GM21526 (cell line): ENCODE data around the gene AGAP2.
"Not testable (repeated sequence)": the region's sequence is repeated elsewhere in the genome, so short reads cannot be mapped to it uniquely, and the experiment has no call there.

Source experiments
- ATAC-seq: cut with Tn5 transposase; IDR thresholded peaks from one replicate; pipeline ENCODE4 v1.9.1; 2021; ENCODE audit warnings: moderate library complexity; ENCODE audit not compliant: unreplicated experiment, low FRiP score

AGAP2 gene

GRCh38 chr12:57707250-57707649, 31.3 kb downstream of the AGAP2 start:
- ATAC-seq: no peak

- no peak for ATAC-seq
These were observed 38.2 kb downstream of the AGAP2 start for GRCh38 chr12:57700317-57700716.

- ATAC-seq: no peak
These were observed 40.1 kb downstream of the AGAP2 start for GRCh38 chr12:57698414-57698813.

GRCh38 chr12:57697076-57697475, 41.5 kb downstream of the AGAP2 start:
- no peak for ATAC-seq

- no peak for ATAC-seq
These were observed 42.6 kb downstream of the AGAP2 start for GRCh38 chr12:57695770-57696432.

- no peak for ATAC-seq
These were observed 44.0 kb downstream of the AGAP2 start for GRCh38 chr12:57694459-57695019.

- peak; percentile 93 for ATAC-seq
These were observed 44.7 kb downstream of the AGAP2 start, which contains the start of gene OS9 for GRCh38 chr12:57693659-57694458. OS9 (plus strand) TSS chr12:57694132; CDS start chr12:57694162, 30 bp downstream.

- peak; percentile 1 for ATAC-seq
These were observed 45.3 kb downstream of the AGAP2 start for GRCh38 chr12:57693317-57693658.

- no peak for ATAC-seq
These were observed 46.0 kb downstream of the AGAP2 start for GRCh38 chr12:57692500-57692899.

GRCh38 chr12:57688931-57689330, 49.6 kb downstream of the AGAP2 start:
- no peak for ATAC-seq

- ATAC-seq: no peak
These were observed 50.7 kb downstream of the AGAP2 start for GRCh38 chr12:57687862-57688261.

GRCh38 chr12:57679697-57680096, 58.8 kb downstream of the AGAP2 start:
- ATAC-seq: no peak

- ATAC-seq: not testable (repeated sequence)
These were observed 60.6 kb downstream of the AGAP2 start for GRCh38 chr12:57677947-57678346.

GRCh38 chr12:57674691-57675090, 63.9 kb downstream of the AGAP2 start:
- no peak for ATAC-seq
